Melanocyte of skin (primary cell): ENCODE measurements around the gene KLK13. TPM values are rescaled to one million over a fixed set of nuclear protein-coding genes. Genes with fewer than 3 reads are reported as not detected.

Experiments
- total RNA-seq, 2 donors: library from RNA; depleted of rRNA; stranded (reverse); fragments of >200 nt; gene quantifications; 2 replicates each; pipeline ENCODE4 v1.2.3, GENCODE V29; 2012

The KLK13 gene
- not detected for total RNA-seq

GRCh38 chr19:51064534-51065220 is at the start of gene KLK13:
Gene KLK13, minus strand, starts transcription at chr19:51065092. Its CDS starts 25 bp downstream, at chr19:51065067.

GRCh38 chr19:51108066-51108804 is 43.3 kb upstream of the KLK13 start, which contains the start of gene CTU1:
Gene CTU1, minus strand, starts transcription at chr19:51108409. Its CDS starts 3,840 bp downstream, at chr19:51104569.

GRCh38 chr19:51082611-51083010 is 17.7 kb upstream of the KLK13 start, which contains the start of gene KLK14:
Gene KLK14, minus strand, starts transcription at chr19:51082887. Its CDS starts 273 bp downstream, at chr19:51082614.

GRCh38 chr19:51034704-51035103 is 30.2 kb downstream of the KLK13 start, which contains the start of gene KLK12:
Gene KLK12, minus strand, starts transcription at chr19:51035002. Its CDS starts 381 bp downstream, at chr19:51034621.

GRCh38 chr19:51026554-51026831 is 38.4 kb downstream of the KLK13 start, which contains the start of gene KLK11:
Gene KLK11, minus strand, starts transcription at chr19:51026616. Its CDS starts 985 bp downstream, at chr19:51025631.

GRCh38 chr19:51019544-51019925 is 45.4 kb downstream of the KLK13 start, which contains the start of gene KLK10:
Gene KLK10, minus strand, starts transcription at chr19:51019709. Its CDS starts 579 bp downstream, at chr19:51019130.

Other genes starting within 250 kb of the KLK13 start
- gene KLK1, start 241.3 kb downstream of the KLK13 start, total RNA-seq, result under 1 TPM in 1 of 2 donors, not detected in 1; under 0.01 TPM
- gene KLK15, start 231.5 kb downstream of the KLK13 start, total RNA-seq, result not detected
- not detected for gene KLK3, start 210.2 kb downstream of the KLK13 start, total RNA-seq
- gene KLK2, start 191.7 kb downstream of the KLK13 start, total RNA-seq, result not detected
- not detected for gene KLK4, start 153.7 kb downstream of the KLK13 start, total RNA-seq
- not detected for gene KLK5, start 112.1 kb downstream of the KLK13 start, total RNA-seq
- gene KLK6, start 95.5 kb downstream of the KLK13 start, total RNA-seq, result not detected
- gene KLK7, start 81.2 kb downstream of the KLK13 start, total RNA-seq, result not detected
- not detected for gene KLK8, start 63.5 kb downstream of the KLK13 start, total RNA-seq
- under 1 TPM in 1 of 2 donors, not detected in 1; 0.69 TPM for gene KLK10, start 45.4 kb downstream of the KLK13 start, total RNA-seq
- not detected for gene KLK11, start 38.5 kb downstream of the KLK13 start, total RNA-seq
- not detected for gene KLK12, start 30.1 kb downstream of the KLK13 start, total RNA-seq
- gene KLK14, start 17.8 kb upstream of the KLK13 start, total RNA-seq, result under 1 TPM in 1 of 2 donors, not detected in 1; 0.33 TPM
- 1 to 10 TPM; 5.5 to 8.0 TPM for gene CTU1, start 43.3 kb upstream of the KLK13 start, total RNA-seq
- gene SIGLEC9, start 59.8 kb upstream of the KLK13 start, total RNA-seq, result not detected
- gene SIGLEC7, start 77.2 kb upstream of the KLK13 start, total RNA-seq, result not detected
- gene CD33, start 160.0 kb upstream of the KLK13 start, total RNA-seq, result not detected
- gene SIGLECL1, start 186.0 kb upstream of the KLK13 start, total RNA-seq, result not detected
- gene IGLON5, start 246.6 kb upstream of the KLK13 start, total RNA-seq, result not detected